Right ventricle myocardium inferior (tissue), 1 donor: Measurements from ENCODE around the gene NALCN. TPM values are rescaled to one million over a fixed set of nuclear protein-coding genes. Genes with fewer than 3 reads are reported as not detected.

Source experiments
- ATAC-seq: fragments of 200-7000 bp; cut with Tn5 transposase; one replicate; pipeline ENCODE4 v1.9.1; 2020; ENCODE audit warnings: mild to moderate bottlenecking, moderate library complexity
- DNase-seq: peaks from one replicate; pipeline ENCODE4 v3.0.0; 2021; ENCODE audit errors: missing footprints
- intact Hi-C: fragments of 100-400 bp; cut with DNase I; formaldehyde crosslinking; loops from one replicate; pipeline ENCODE4 v1.11.0; 2022
- long read RNA-seq: library from polyadenylated mRNA; unstranded; transcript quantifications from one replicate; pipeline ENCODE4 v2.0.0, GENCODE V29; 2021
- total RNA-seq: library from RNA; stranded (reverse); fragmentation: NEBNext Ultra II Directional; extraction: Animal tissue kit (Norgen Biotek cat#: 25700); gene quantifications from one replicate; pipeline ENCODE4 v1.2.1, GENCODE V29; 2021
- donor health status: DM: no; HTN: yes; CAD: no; lungs with severe emphysema.

NALCN gene
- total RNA-seq, result 8.7 TPM
- long read RNA-seq, partial matches to known transcripts, result 0 of 3 reads
- long read RNA-seq, other reads (novel, unspliced or antisense), result 3 of 3 reads

- DNase-seq (no peak), ATAC-seq (peak; percentile 92)
- intact Hi-C loops, result no loop called here
Measured at GRCh38 chr13:101416181-101417042, at the start of gene NALCN. Gene NALCN (minus strand): TSS chr13:101416508. CDS start chr13:101399126, 17,382 bp downstream.

- intact Hi-C loops, result no loop called here
- no peak for DNase-seq
- ATAC-seq, result no peak
Measured at GRCh38 chr13:101465877-101466276, 49.6 kb upstream of the NALCN start.

GRCh38 chr13:101457176-101457575, 40.9 kb upstream of the NALCN start:
- DNase-seq (no peak), ATAC-seq (no peak)
- intact Hi-C loops, result no loop called here

- ATAC-seq, result no peak
- DNase-seq, result no peak
- intact Hi-C loops, result no loop called here
Measured at GRCh38 chr13:101455863-101456262, 39.6 kb upstream of the NALCN start.

- ATAC-seq (no peak), DNase-seq (no peak)
- intact Hi-C loops, result no loop called here
Measured at GRCh38 chr13:101454767-101455166, 38.5 kb upstream of the NALCN start.

- intact Hi-C loops, result no loop called here
- DNase-seq (no peak), ATAC-seq (peak; percentile 60)
Measured at GRCh38 chr13:101453784-101454201, 37.5 kb upstream of the NALCN start.

- peak; percentile 81 for ATAC-seq
- no peak for DNase-seq
- intact Hi-C loops, result no loop called here
Measured at GRCh38 chr13:101452519-101453485, 36.5 kb upstream of the NALCN start, which contains the start of gene ITGBL1. Gene ITGBL1 (plus strand): TSS chr13:101452675. CDS start chr13:101452834, 159 bp downstream.

- intact Hi-C loops, result no loop called here
- DNase-seq (no peak), ATAC-seq (no peak)
Measured at GRCh38 chr13:101451641-101452040, 35.3 kb upstream of the NALCN start.

- ATAC-seq (no peak), DNase-seq (no peak)
- intact Hi-C loops, result no loop called here
Measured at GRCh38 chr13:101450749-101451130, 34.4 kb upstream of the NALCN start.

GRCh38 chr13:101449790-101450748, 33.8 kb upstream of the NALCN start:
- no peak for ATAC-seq
- intact Hi-C loops, result no loop called here
- DNase-seq, result no peak

GRCh38 chr13:101447852-101448251, 31.5 kb upstream of the NALCN start:
- DNase-seq (no peak), ATAC-seq (no peak)
- intact Hi-C loops, result no loop called here

- intact Hi-C loops, result no loop called here
- no peak for ATAC-seq
Measured at GRCh38 chr13:101434486-101434885, 18.2 kb upstream of the NALCN start.

GRCh38 chr13:101433895-101434294, 17.6 kb upstream of the NALCN start:
- no peak for ATAC-seq
- DNase-seq, result no peak
- intact Hi-C loops, result no loop called here

More at GRCh38 chr13:101434486-101434885, 18.2 kb upstream of the NALCN start:
- no peak for DNase-seq

- no peak for ATAC-seq
Measured at GRCh38 chr13:101429733-101430132, 13.4 kb upstream of the NALCN start.

GRCh38 chr13:101425623-101426022, 9.3 kb upstream of the NALCN start:
- ATAC-seq, result no peak
- no peak for DNase-seq
- intact Hi-C loops, result no loop called here

More at GRCh38 chr13:101429733-101430132, 13.4 kb upstream of the NALCN start:
- intact Hi-C loops, result no loop called here
- DNase-seq, result no peak

GRCh38 chr13:101425156-101425471, 8.8 kb upstream of the NALCN start:
- DNase-seq, result no peak
- intact Hi-C loops, result no loop called here

GRCh38 chr13:101424381-101425155, 8.3 kb upstream of the NALCN start:
- ATAC-seq, result peak; percentile 89
- DNase-seq, result no peak

More at GRCh38 chr13:101425156-101425471, 8.8 kb upstream of the NALCN start:
- no peak for ATAC-seq

GRCh38 chr13:101423872-101424271, 7.6 kb upstream of the NALCN start:
- no peak for DNase-seq
- ATAC-seq, result no peak
- intact Hi-C loops, result no loop called here

More at GRCh38 chr13:101424381-101425155, 8.3 kb upstream of the NALCN start:
- intact Hi-C loops, result no loop called here
